Effector memory CD4-positive, alpha-beta T cell (primary cell): Measurements from ENCODE around the gene HLA-B.

Source experiments
- DNase-seq, 3 donors: peaks; one replicate each; pipeline ENCODE4 v3.0.0-alpha.2; 2020
- H3K27ac ChIP-seq: 2 replicates; pipeline ENCODE4 v1.7.0; 2013; ENCODE audit warnings: mild to moderate bottlenecking, low read length, moderate library complexity; ENCODE audit not compliant: insufficient read depth, poor library complexity, severe bottlenecking
- H3K27me3 ChIP-seq: replicated peaks from 2 replicates; pipeline ENCODE4 v1.7.0; 2013; ENCODE audit warnings: mild to moderate bottlenecking, low read length; ENCODE audit not compliant: insufficient read depth, control insufficient read depth, poor library complexity, severe bottlenecking
- H3K36me3 ChIP-seq: 2 replicates; pipeline ENCODE4 v1.7.0; 2013; ENCODE audit warnings: mild to moderate bottlenecking, low read length, moderate library complexity; ENCODE audit not compliant: control insufficient read depth, insufficient read depth
- H3K4me1 ChIP-seq: 2 replicates; pipeline ENCODE4 v1.7.0; 2013; ENCODE audit warnings: low read length, mild to moderate bottlenecking; ENCODE audit not compliant: control insufficient read depth, insufficient read depth, poor library complexity, severe bottlenecking
- H3K4me3 ChIP-seq: 2 replicates; pipeline ENCODE4 v1.7.0; 2013; ENCODE audit warnings: low read length, low read depth, mild to moderate bottlenecking; ENCODE audit not compliant: insufficient read depth, poor library complexity, severe bottlenecking
- H3K9me3 ChIP-seq: 2 replicates; pipeline ENCODE4 v1.7.0; 2013; ENCODE audit warnings: mild to moderate bottlenecking, low read length, moderate library complexity; ENCODE audit not compliant: control insufficient read depth

The HLA-B gene

DNA sequence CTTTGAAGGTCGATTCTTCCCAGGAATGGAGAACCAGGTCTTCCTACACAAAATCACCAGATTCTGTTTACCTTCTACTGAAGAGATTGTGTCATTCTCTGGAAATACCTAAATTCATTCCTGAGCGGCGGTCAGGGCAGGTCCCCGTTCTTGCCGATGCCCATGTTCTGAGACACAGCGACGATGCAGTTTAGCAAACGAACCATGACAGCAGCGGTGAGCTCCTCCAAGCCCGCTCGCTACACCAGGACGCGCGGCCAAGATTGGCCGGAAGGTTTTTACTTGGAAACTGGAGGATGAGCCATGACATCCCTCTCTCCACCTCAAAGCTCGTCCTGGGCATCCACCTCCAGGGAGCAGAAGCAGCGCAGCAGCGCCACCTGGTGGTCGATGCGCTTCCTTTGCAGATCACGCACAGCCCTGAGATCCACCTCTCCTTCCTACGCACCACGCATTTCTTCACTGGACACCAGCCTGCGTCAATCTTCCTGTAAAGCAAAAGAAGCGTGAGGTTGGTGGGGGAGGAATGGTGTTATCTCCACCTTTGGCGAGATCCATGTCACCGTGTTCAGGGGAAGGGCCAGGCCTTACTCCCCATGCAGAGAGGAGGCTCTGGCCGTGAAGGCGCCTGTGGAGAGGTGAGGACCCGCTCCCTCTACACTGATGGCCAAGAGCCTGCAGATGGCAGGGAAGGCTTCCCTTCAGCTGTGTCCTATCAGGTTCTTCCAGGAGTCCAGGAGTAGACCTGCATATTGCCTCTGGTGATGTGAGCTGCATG is 9.9 kb upstream of the HLA-B start:
- Histone ChIP-seq H3K27ac (no peak overlapping the region), H3K9me3 (no peaks in the 10 kb centered on the region), H3K4me3 (peak overlapping the region; percentile 48), H3K36me3 (no peaks in the 10 kb centered on the region), H3K4me1 (peaks cover 3% of the 10 kb centered on the region), H3K27me3 (no peaks in the 10 kb centered on the region)
- peak; percentile 76 to 83 (median 77) for DNase-seq

DNA sequence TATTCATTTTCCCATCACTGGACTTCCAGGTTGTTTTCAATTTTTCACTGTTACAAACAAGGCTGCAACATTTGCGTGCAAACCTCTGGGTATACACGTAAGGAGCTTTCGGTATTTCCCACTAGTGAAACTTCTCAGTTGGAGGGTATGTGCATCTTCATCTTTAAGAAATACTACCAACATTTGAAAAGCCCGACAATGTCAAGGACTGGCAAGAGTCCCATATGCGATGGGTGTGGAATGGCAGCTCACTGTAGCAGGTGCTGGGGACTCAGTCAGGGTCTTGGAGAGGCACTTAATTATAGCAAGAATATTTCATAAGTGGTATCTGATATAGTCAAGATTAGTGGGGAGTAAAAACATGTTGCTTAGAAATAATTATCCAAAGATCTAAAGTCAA is 8.9 kb upstream of the HLA-B start:
- Histone ChIP-seq H3K4me1 (peaks cover 3% of the 10 kb centered on the region), H3K27ac (no peak overlapping the region), H3K9me3 (no peaks in the 10 kb centered on the region), H3K27me3 (no peaks in the 10 kb centered on the region), H3K36me3 (no peaks in the 10 kb centered on the region), H3K4me3 (no peak overlapping the region)
- no peak for DNase-seq

DNA sequence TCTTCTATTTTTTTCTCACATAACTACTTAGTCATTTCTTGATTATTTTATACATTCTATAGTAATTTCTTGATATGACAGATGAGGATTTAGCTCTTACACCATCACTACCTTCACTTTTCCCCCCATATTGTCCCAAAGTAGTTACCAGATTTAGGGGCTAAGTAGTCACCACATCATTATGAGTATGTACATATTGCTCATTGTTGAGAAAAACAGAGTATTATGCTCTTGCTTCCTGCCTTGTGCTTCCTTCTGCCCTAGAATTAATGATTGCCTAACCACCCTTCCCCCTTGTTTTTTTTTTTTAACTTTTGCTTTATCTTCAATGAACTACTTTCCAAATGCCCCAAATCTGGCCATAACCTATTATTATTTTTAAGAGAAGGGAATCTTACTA is 6.8 kb upstream of the HLA-B start:
- Histone ChIP-seq H3K4me1 (peaks cover 3% of the 10 kb centered on the region), H3K4me3 (no peak overlapping the region), H3K36me3 (no peaks in the 10 kb centered on the region), H3K27me3 (no peaks in the 10 kb centered on the region), H3K9me3 (no peaks in the 10 kb centered on the region), H3K27ac (no peak overlapping the region)
- no peak for DNase-seq

DNA sequence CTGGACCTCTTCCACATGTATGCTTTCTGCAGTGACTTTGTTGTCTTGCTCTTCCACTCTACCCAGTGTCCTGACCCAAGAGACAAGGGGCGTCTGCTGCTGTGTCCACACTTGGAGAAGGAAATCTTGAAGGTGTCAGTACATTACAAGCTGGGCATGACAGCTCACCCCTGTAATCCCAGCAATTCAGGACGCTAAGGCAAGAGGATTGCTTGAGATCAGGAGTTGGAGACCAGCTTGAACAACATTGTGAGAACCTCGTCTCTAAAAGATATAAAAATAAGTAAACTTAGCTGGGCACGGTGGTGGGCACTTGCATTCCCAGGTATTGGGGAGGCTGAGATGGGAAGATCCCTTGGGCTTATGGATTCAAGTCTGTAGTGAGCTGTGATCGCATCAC is 5.8 kb upstream of the HLA-B start:
- no peak overlapping the region for H3K27ac ChIP-seq
- H3K36me3 ChIP-seq: no peaks in the 10 kb centered on the region
- H3K27me3 ChIP-seq: no peaks in the 10 kb centered on the region
- no peak for DNase-seq
- H3K9me3 ChIP-seq: no peaks in the 10 kb centered on the region
- peaks cover 3% of the 10 kb centered on the region for H3K4me1 ChIP-seq
- H3K4me3 ChIP-seq: no peak overlapping the region

DNA sequence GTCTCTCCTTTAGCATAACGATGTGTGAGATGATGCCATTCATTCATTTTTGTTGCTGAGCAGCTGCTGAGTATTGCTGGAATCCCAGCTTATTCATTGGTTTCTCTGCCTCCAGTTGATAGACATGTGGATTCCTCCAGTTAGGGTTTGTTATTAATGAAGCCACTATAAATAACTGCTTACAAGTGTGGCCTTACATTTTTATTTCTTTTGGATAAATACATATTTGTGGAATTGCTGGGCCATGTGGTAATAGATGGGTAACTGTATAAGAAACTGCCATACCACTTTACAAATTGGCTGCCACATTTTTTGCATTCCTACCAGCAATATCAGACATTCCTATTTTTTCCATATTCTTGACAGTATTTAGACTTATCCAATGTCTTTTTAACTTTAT is 2.6 kb upstream of the HLA-B start:
- no peaks in the 10 kb centered on the region for H3K27me3 ChIP-seq

DNA sequence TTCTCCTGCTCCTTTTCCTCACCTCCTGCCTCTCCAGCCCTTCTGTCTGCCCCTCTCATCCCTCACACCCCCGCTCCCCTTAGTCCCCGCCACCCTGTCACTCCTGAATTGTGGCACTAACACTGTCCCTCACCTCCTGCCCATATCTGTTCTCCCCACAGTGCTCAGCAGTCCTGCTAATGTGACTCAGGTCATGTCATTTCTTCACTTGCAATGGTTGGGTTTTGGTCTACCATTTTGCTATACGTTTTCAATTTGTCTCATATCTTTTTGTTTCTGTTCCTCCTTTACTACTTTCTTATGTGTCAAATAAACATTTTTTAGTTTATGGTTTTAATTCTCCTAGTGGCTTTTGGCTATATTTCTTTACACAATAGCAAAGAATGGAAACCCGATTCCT is 1.3 kb upstream of the HLA-B start:
- Histone ChIP-seq H3K27ac (peak overlapping the region; percentile 100), H3K4me1 (peaks cover 22% of the 10 kb centered on the region), H3K9me3 (no peaks in the 10 kb centered on the region), H3K4me3 (peak overlapping the region; percentile 77), H3K27me3 (no peaks in the 10 kb centered on the region), H3K36me3 (peaks cover 29% of the 10 kb centered on the region)
- DNase-seq: no peak

More for the DNA sequence above, 2.6 kb upstream of the HLA-B start:
- H3K27ac ChIP-seq: no peak overlapping the region
- no peaks in the 10 kb centered on the region for H3K9me3 ChIP-seq
- H3K36me3 ChIP-seq: peaks cover 17% of the 10 kb centered on the region
- peaks cover 9% of the 10 kb centered on the region for H3K4me1 ChIP-seq
- H3K4me3 ChIP-seq: no peak overlapping the region
- no peak for DNase-seq

DNA sequence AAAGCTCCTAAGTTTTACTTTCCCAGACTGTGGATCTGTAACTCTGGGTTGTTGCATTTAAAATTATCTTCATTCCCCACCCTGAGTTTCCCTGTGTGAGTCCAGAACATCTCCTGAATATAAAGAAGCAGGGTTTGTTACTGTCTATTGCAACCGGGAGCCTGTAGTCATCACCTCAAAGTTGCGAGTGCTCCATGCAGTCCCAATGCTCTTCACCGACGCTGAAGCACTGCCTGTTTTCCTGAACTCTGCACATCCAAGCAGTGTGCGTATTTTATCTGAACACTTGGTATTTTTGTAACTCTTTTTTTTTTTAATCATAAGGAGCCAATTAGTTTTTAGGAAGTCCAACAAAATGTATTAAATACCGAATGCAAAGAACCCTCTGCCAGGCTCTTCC is 907 bp upstream of the HLA-B start:
- peak overlapping the region; percentile 77 for H3K4me3 ChIP-seq
- peaks cover 25% of the 10 kb centered on the region for H3K4me1 ChIP-seq
- H3K27ac ChIP-seq: peak overlapping the region; percentile 100
- no peaks in the 10 kb centered on the region for H3K27me3 ChIP-seq
- H3K9me3 ChIP-seq: no peaks in the 10 kb centered on the region
- peaks cover 30% of the 10 kb centered on the region for H3K36me3 ChIP-seq
- DNase-seq: no peak

DNA sequence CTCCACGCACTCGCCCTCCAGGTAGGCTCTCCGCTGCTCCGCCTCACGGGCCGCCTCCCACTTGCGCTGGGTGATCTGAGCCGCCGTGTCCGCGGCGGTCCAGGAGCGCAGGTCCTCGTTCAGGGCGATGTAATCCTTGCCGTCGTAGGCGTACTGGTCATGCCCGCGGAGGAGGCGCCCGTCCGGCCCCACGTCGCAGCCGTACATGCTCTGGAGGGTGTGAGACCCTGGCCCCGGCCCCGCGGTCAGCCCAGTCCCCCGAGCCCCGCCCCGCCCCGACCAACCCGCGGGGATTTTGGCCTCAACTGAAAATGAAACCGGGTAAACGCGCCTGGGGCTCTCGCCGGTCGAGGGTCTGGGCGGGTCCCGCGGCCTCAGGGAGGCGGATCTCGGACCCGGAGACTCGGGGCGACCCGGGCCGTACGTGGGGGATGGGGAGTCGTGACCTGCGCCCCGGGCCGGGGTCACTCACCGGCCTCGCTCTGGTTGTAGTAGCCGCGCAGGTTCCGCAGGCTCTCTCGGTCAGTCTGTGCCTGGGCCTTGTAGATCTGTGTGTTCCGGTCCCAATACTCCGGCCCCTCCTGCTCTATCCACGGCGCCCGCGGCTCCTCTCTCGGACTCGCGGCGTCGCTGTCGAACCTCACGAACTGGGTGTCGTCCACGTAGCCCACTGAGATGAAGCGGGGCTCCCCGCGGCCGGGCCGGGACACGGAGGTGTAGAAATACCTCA is 598 bp downstream of the HLA-B start:
- Histone ChIP-seq H3K27me3 (no peaks in the 10 kb centered on the region), H3K9me3 (no peaks in the 10 kb centered on the region), H3K4me3 (peak overlapping the region; percentile 77), H3K36me3 (peaks cover 30% of the 10 kb centered on the region), H3K4me1 (peaks cover 35% of the 10 kb centered on the region), H3K27ac (peak overlapping the region; percentile 100)
- peak; percentile 29 to 48 (median 32) for DNase-seq

DNA sequence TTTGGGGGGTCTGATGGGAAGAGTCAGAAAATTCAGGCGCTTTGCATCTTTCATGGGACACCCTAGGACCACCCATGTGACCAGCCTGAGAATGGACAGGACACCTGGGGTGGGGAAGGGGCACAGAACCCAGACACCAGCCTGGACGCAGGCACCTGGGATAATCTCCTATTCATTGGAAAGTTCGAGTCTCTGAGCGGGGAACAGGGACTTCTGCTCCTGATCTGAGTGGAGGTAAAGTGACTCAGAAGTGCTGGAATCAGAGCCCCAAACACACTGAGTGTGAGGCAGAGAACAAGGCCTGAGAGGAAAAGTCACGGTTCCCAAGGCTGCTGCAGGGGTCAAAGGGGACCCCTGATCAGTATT is 1.4 kb downstream of the HLA-B start:
- DNase-seq: peak in 1 of 3 donors; percentile 11
- Histone ChIP-seq H3K4me3 (peak overlapping the region; percentile 77), H3K27ac (peak overlapping the region; percentile 100), H3K4me1 (peaks cover 35% of the 10 kb centered on the region), H3K9me3 (no peaks in the 10 kb centered on the region), H3K27me3 (no peaks in the 10 kb centered on the region), H3K36me3 (peaks cover 30% of the 10 kb centered on the region)

DNA sequence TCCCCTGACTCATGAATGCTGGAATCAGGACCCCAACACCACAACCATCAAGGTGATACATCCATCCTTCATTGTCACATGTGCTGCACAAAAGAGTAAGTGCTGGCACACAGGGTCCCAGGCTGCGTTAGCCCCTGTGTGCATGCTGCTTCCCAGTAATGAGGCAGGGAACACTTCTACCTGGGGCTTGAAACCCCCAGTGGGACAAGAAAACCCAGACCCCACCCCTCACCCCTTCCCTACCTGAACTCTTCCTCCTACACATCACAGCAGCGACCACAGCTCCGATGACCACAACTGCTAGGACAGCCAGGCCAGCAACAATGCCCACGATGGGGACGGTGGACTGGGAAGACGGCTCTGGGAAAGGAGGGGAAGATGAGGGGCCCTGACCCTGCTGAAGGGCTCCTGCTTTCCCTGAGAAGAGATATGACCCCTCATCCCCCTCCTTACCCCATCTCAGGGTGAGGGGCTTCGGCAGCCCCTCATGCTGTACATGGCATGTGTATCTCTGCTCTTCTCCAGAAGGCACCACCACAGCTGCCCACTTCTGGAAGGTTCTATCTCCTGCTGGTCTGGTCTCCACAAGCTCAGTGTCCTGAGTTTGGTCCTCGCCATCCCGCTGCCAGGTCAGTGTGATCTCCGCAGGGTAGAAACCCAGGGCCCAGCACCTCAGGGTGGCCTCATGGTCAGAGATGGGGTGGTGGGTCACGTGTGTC is 2.0 kb downstream of the HLA-B start:
- H3K4me3 ChIP-seq: peak overlapping the region; percentile 77

More for the DNA sequence above, 2.0 kb downstream of the HLA-B start:
- peaks cover 30% of the 10 kb centered on the region for H3K36me3 ChIP-seq
- DNase-seq: peak in 2 of 3 donors; percentile 5 to 11
- H3K9me3 ChIP-seq: no peaks in the 10 kb centered on the region
- H3K4me1 ChIP-seq: peaks cover 35% of the 10 kb centered on the region
- no peaks in the 10 kb centered on the region for H3K27me3 ChIP-seq
- H3K27ac ChIP-seq: peak overlapping the region; percentile 100
